ENCODE data around the gene SH3BP4.

The SH3BP4 gene

DNA sequence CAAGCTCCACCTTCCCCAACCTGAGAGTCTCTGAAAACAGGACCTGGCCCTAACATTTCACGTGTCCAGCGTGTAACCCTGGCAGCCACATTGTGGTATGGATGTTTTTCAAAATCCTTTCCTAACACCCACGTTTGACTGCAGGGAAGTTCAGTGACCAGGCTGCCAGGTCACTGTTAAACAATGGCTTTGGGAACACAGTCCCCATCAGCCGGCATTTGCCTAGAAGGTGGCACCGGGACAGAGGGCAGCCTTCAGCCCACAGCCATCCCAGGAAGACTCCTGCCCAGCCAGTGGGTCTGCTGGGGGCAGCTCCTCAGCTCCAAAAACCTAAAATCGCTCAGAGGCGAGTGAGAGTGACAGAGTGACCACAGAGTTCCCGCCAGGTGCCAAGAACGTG, 140.2 kb downstream of the SH3BP4 start:
- TF ChIP-seq, protein P1, sequence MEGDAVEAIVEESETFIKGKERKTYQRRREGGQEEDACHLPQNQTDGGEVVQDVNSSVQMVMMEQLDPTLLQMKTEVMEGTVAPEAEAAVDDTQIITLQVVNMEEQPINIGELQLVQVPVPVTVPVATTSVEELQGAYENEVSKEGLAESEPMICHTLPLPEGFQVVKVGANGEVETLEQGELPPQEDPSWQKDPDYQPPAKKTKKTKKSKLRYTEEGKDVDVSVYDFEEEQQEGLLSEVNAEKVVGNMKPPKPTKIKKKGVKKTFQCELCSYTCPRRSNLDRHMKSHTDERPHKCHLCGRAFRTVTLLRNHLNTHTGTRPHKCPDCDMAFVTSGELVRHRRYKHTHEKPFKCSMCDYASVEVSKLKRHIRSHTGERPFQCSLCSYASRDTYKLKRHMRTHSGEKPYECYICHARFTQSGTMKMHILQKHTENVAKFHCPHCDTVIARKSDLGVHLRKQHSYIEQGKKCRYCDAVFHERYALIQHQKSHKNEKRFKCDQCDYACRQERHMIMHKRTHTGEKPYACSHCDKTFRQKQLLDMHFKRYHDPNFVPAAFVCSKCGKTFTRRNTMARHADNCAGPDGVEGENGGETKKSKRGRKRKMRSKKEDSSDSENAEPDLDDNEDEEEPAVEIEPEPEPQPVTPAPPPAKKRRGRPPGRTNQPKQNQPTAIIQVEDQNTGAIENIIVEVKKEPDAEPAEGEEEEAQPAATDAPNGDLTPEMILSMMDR (IDR thresholded peaks at IDR 0.05; ENCODE audit: low read depth, low read length) = no peak
- DNase-seq (ENCODE audit: extremely low read depth, low read depth) = no peak

DNA sequence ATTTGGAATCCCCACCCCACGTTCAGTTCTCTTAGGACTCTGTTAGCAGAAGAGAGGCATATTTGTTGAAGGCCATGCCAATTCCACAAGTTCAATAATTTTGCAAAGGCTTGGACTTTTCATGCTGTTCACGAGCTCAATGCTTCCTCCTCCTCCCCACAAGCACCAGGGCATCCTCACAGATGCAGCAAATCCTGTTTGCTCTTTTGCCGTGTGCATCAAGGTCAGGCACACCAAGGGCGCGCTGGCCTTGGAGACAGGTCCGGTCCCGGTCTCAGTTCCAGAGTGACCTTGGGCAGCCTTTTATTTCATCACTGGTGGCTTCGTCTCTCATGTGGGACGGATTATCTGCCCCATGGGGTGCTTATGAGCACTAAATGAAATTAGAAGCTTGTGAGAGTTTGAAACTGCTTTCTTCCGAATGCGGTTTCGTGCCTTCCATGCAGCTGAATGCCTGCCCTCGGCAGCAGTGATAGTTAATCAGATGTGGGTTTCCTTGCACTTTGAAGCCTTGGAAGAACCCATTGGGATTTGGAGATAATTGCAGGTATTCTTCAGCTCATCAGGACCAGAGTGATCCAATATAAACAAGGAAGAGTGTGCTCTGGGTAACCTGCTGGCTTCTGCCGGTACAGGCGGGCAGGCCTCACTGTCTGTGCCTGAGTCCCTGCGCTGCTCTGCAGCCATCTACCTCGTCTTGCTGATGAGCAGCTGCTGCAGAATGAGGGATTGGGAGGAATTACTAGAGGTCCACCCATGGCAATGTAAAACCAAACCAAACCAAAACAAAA, 140.8 kb downstream of the SH3BP4 start:
- TF ChIP-seq, protein P1 (IDR thresholded peaks at IDR 0.05; ENCODE audit: low read depth, low read length) = no peak
- no peak for DNase-seq (ENCODE audit: extremely low read depth, low read depth)

DNA sequence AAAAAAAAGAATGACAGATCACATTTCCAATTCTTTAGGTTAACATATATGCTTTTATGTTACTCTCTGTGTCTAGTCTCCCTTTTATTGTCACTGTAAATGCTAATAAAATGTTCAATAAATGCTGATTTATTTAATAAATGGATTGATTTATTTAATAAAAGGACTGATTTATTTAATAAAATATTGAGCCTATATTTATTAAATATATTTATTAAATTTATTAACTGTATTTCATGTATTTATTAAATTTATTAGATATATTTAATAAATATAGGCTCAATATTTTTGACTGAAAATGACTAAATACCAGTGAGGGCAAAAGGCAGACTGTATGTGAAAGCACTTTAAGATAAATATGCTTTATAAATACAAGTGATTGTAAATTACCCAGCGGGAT, 142.6 kb downstream of the SH3BP4 start:
- TF ChIP-seq, protein P1 (IDR thresholded peaks at IDR 0.05; ENCODE audit: low read depth, low read length) = no peak
- DNase-seq (ENCODE audit: extremely low read depth, low read depth) = no peak

DNA sequence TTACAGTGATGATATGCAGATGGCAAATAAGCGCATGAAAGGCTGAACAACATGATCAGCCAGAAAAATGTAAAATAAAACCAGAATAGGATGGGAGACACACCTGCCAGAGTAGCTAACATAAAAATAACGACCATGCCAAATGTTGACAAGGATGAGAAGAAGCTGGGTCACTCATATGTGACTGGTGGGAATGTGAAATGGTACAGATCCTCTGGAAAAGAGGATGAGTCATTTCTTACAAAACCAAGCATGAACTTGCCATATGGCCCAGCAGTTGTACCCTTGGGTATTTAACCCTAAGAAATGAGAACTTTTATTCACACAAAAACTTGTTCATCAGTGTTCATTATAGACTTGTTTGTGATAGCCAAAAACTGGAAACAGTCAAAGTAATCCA, 143.8 kb downstream of the SH3BP4 start:
- no peak for DNase-seq (ENCODE audit: extremely low read depth, low read depth)
- TF ChIP-seq, protein P1 (IDR thresholded peaks at IDR 0.05; ENCODE audit: low read depth, low read length) = no peak

DNA sequence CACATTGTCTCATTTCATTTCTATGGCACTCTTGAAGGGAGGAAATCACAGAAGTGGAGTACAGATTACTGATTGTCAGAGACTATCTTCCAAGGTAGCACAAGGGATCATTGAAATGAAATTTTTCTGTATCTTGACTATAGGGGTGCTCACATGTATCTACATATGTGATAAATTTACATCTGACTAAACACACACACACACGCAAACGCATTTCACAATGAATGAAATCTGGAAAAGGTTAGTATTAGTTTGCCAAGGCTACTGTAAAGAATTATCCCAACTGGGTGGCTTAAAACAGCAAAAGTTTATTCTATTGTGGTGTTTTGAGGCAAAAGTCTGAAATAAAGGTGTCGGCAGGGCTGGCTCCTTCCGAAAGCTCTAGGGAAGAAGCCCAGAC, 144.6 kb downstream of the SH3BP4 start:
- DNase-seq (ENCODE audit: extremely low read depth, low read depth) = no peak
- TF ChIP-seq, protein P1 (IDR thresholded peaks at IDR 0.05; ENCODE audit: low read depth, low read length) = no peak

DNA sequence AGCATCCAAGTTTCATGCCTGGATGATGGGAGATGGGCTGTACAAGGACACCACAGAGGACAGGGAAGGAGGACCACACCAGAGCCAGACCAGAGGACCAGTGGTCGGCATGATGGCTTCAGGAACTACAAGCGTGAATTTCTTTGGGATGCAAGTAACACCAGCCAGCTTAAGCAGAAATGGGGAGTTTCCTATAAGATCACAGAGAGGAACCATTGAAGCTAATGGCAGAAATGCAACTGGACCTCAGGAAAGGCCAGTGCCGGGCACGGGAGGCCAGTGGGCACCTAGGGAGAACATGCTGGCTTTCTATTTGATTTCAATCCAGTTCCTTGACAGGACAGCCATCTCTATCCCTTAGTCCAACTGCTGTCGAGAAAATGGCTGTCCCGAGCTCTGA, 145.4 kb downstream of the SH3BP4 start:
- TF ChIP-seq, protein P1 (IDR thresholded peaks at IDR 0.05; ENCODE audit: low read depth, low read length) = no peak

DNA sequence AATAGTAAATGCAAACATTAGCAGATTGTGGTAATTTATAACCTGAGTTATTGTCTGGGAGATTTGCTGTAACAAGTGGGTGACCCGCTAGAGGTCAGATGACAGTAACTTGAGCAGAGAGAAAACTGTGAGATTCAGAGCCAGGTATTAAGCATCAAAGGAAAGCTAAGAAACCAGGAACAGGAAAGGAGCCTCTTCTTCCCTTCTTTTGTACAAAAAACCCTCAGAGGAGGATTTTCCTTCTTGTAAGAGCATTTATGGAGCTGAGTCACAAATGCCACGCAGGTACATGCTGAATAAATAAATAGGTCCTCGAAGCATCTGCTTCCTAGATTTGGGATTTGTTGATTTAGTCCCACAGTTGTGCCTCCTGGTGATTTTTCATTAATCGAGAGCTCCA, 146.5 kb downstream of the SH3BP4 start:
- TF ChIP-seq, protein P1 (IDR thresholded peaks at IDR 0.05; ENCODE audit: low read depth, low read length) = no peak
- DNase-seq (ENCODE audit: extremely low read depth, low read depth) = no peak

More for the DNA sequence above, 145.4 kb downstream of the SH3BP4 start:
- DNase-seq (ENCODE audit: extremely low read depth, low read depth) = no peak
